Small intestine (tissue), 7 donors: ENCODE data around the gene SCARF2. TPM values are rescaled to one million over a fixed set of nuclear protein-coding genes. Genes with fewer than 3 reads are reported as not detected.

Experiments used
- DNase-seq, 2 donors: peaks; one replicate each; pipeline versions ENCODE4 v3.0.0 to v3.0.0-alpha.2; 2013
- FAIRE-seq: peaks from 2 replicates; lab custom pipeline; 2012; peaks lifted over from hg19 to GRCh38; lab: Jason Lieb, UNC
- H3K27ac ChIP-seq, 3 donors: one replicate each; pipeline ENCODE4 v1.5.1; 2013; ENCODE audit warnings: low read length in 2 of 3, mild to moderate bottlenecking in 2 of 3, control low read depth in 1 of 3, inconsistent platforms in 1 of 3, low read depth in 1 of 3, moderate library complexity in 1 of 3
- H3K27me3 ChIP-seq, 3 donors: one replicate each; pipeline ENCODE4 v1.6.1; 2013; ENCODE audit warnings: low read length in 3 of 3, inconsistent platforms in 1 of 3; ENCODE audit not compliant: control insufficient read depth in 3 of 3, insufficient read depth in 3 of 3
- H3K36me3 ChIP-seq, 3 donors: one replicate each; pipeline ENCODE4 v1.6.1; 2013; ENCODE audit warnings: low read length in 3 of 3, inconsistent platforms in 1 of 3, low read depth in 1 of 3, mild to moderate bottlenecking in 1 of 3, moderate library complexity in 1 of 3; ENCODE audit not compliant: control insufficient read depth in 3 of 3, insufficient read depth in 2 of 3
- H3K4me1 ChIP-seq, 3 donors: one replicate each; pipeline ENCODE4 v1.6.1; 2013; ENCODE audit warnings: low read length in 2 of 3, inconsistent platforms in 1 of 3, low read depth in 1 of 3, mild to moderate bottlenecking in 1 of 3, moderate library complexity in 1 of 3; ENCODE audit not compliant: control insufficient read depth in 3 of 3, insufficient read depth in 2 of 3
- H3K4me3 ChIP-seq, 3 donors: one replicate each; pipeline ENCODE4 v1.5.1; 2013; ENCODE audit warnings: low read length in 3 of 3, control low read depth in 1 of 3, inconsistent platforms in 1 of 3, low read depth in 1 of 3, mild to moderate bottlenecking in 1 of 3, moderate library complexity in 1 of 3
- H3K9me3 ChIP-seq, 2 donors: one replicate each; pipeline ENCODE4 v1.6.1; 2013; ENCODE audit warnings: low read depth in 1 of 2, low read length in 1 of 2; ENCODE audit not compliant: control insufficient read depth in 2 of 2, insufficient read depth in 1 of 2
- WGBS, 3 donors: extraction: QIAGEN DNeasy Blood & Tissue Kit; methylation state at CpG; one replicate each; pipeline ENCODE4 v1.1.7; 2013; 5-methylcytosine and 5-hydroxymethylcytosine counted together
- polyA plus RNA-seq, 4 donors: library from polyadenylated mRNA; stranded (reverse) in 3 of 4; unstranded in 1 of 4; fragments of 200-250 nt in 3 of 4; fragments of 120-200 nt in 1 of 4; gene quantifications; one replicate each; pipeline versions ENCODE4 v1.2.1 to v1.2.3, GENCODE V29; 2013
- donor health status: healthy with polysubstance abuse.
- donor health status: control.
- donor health status: control.
- donor health status: Bipolar disorder and iron deficiency.
- donor health status: healthy.

Gene SCARF2
- polyA plus RNA-seq, 4 donors = 0.22 to 3.1 (median 1.5) TPM

GRCh38 chr22:20434264-20434751 lies 3.3 kb downstream of the SCARF2 start:
- DNase-seq (no peak), FAIRE-seq (no peak)
- no peak overlapping the region for H3K27ac ChIP-seq
- H3K36me3 ChIP-seq = peaks cover 0 to 20% (median 0%) of the 10 kb centered on the region in 3 donors
- peaks cover 0 to 3% of the 10 kb centered on the region in 2 donors for H3K9me3 ChIP-seq
- H3K4me3 ChIP-seq = no peak overlapping the region
- 89 to 94% (median 92%) methylated on average over 10 to 12 of the region's 12 CpGs for WGBS, 3 donors
- H3K27me3 ChIP-seq = peaks cover 28 to 92% (median 38%) of the 10 kb centered on the region in 3 donors
- peaks cover 1 to 37% (median 7%) of the 10 kb centered on the region in 3 donors for H3K4me1 ChIP-seq

- H3K27me3 ChIP-seq = peaks cover 30 to 92% (median 38%) of the 10 kb centered on the region in 3 donors
- no peak overlapping the region for H3K4me3 ChIP-seq
- 70 to 76% (median 73%) methylated on average over 4 of the region's 4 CpGs for WGBS, 3 donors
- DNase-seq (no peak), FAIRE-seq (no peak)
- peaks cover 0 to 3% of the 10 kb centered on the region in 2 donors for H3K9me3 ChIP-seq
- no peak overlapping the region for H3K27ac ChIP-seq
- peaks cover 1 to 38% (median 7%) of the 10 kb centered on the region in 3 donors for H3K4me1 ChIP-seq
- peaks cover 0 to 24% (median 0%) of the 10 kb centered on the region in 3 donors for H3K36me3 ChIP-seq
Observed at GRCh38 chr22:20433686-20434241, 3.9 kb downstream of the SCARF2 start.

GRCh38 chr22:20433191-20433590 lies 4.4 kb downstream of the SCARF2 start:
- peaks cover 1 to 37% (median 7%) of the 10 kb centered on the region in 3 donors for H3K4me1 ChIP-seq
- peaks cover 28 to 90% (median 38%) of the 10 kb centered on the region in 3 donors for H3K27me3 ChIP-seq
- 93 to 95% (median 93%) methylated on average over 11 of the region's 11 CpGs for WGBS, 3 donors
- peaks cover 0 to 28% (median 0%) of the 10 kb centered on the region in 3 donors for H3K36me3 ChIP-seq
- no peak overlapping the region for H3K27ac ChIP-seq
- FAIRE-seq (no peak), DNase-seq (no peak)
- peaks cover 0 to 3% of the 10 kb centered on the region in 2 donors for H3K9me3 ChIP-seq
- H3K4me3 ChIP-seq = no peak overlapping the region

GRCh38 chr22:20432244-20432686 lies 5.4 kb downstream of the SCARF2 start:
- Histone ChIP-seq H3K9me3 (peaks cover 0 to 3% of the 10 kb centered on the region in 2 donors), H3K4me1 (peaks cover 1 to 32% (median 7%) of the 10 kb centered on the region in 3 donors), H3K4me3 (no peak overlapping the region), H3K36me3 (peaks cover 0 to 35% (median 0%) of the 10 kb centered on the region in 3 donors), H3K27me3 (peaks cover 25 to 90% (median 38%) of the 10 kb centered on the region in 3 donors), H3K27ac (no peak overlapping the region)
- FAIRE-seq (no peak), DNase-seq (no peak)
- 56 to 83% (median 61%) methylated on average over 3 of the region's 3 CpGs for WGBS, 3 donors

GRCh38 chr22:20431511-20432192 lies 6.0 kb downstream of the SCARF2 start:
- Histone ChIP-seq H3K27ac (no peak overlapping the region), H3K4me1 (peaks cover 1 to 26% (median 7%) of the 10 kb centered on the region in 3 donors), H3K27me3 (peaks cover 24 to 90% (median 42%) of the 10 kb centered on the region in 3 donors), H3K4me3 (peak overlapping the region in 1 of 3 donors; percentile 40), H3K9me3 (peaks cover 0 to 3% of the 10 kb centered on the region in 2 donors), H3K36me3 (peaks cover 0 to 38% (median 0%) of the 10 kb centered on the region in 3 donors)
- DNase-seq (no peak), FAIRE-seq (no peak)
- 24 to 46% (median 38%) methylated on average over 41 to 50 of the region's 50 CpGs for WGBS, 3 donors

GRCh38 chr22:20430720-20431510 lies 6.7 kb downstream of the SCARF2 start:
- peaks cover 25 to 91% (median 40%) of the 10 kb centered on the region in 3 donors for H3K27me3 ChIP-seq

GRCh38 chr22:20430101-20430719 lies 7.4 kb downstream of the SCARF2 start:
- H3K4me3 ChIP-seq = peak overlapping the region in 1 of 3 donors; percentile 40
- H3K27ac ChIP-seq = no peak overlapping the region
- peaks cover 0 to 39% (median 0%) of the 10 kb centered on the region in 3 donors for H3K36me3 ChIP-seq
- H3K4me1 ChIP-seq = peaks cover 1 to 17% (median 7%) of the 10 kb centered on the region in 3 donors
- 8 to 44% (median 13%) methylated on average over 36 to 37 of the region's 37 CpGs for WGBS, 3 donors
- peaks cover 24 to 85% (median 37%) of the 10 kb centered on the region in 3 donors for H3K27me3 ChIP-seq
- FAIRE-seq (no peak), DNase-seq (peak in 1 of 2 donors; percentile 42)
- H3K9me3 ChIP-seq = peaks cover 0 to 3% of the 10 kb centered on the region in 2 donors

More at GRCh38 chr22:20430720-20431510, 6.7 kb downstream of the SCARF2 start:
- H3K27ac ChIP-seq = no peak overlapping the region
- DNase-seq (peak; percentile 58 to 66), FAIRE-seq (no peak)
- 1 to 22% (median 10%) methylated on average over 70 to 94 of the region's 94 CpGs for WGBS, 3 donors
- H3K4me1 ChIP-seq = peaks cover 1 to 23% (median 7%) of the 10 kb centered on the region in 3 donors
- peak overlapping the region in 1 of 3 donors; percentile 40 for H3K4me3 ChIP-seq
- H3K36me3 ChIP-seq = peaks cover 0 to 40% (median 0%) of the 10 kb centered on the region in 3 donors
- H3K9me3 ChIP-seq = peaks cover 0 to 3% of the 10 kb centered on the region in 2 donors
